ENCODE results near the gene PGPEP1.

DNA sequence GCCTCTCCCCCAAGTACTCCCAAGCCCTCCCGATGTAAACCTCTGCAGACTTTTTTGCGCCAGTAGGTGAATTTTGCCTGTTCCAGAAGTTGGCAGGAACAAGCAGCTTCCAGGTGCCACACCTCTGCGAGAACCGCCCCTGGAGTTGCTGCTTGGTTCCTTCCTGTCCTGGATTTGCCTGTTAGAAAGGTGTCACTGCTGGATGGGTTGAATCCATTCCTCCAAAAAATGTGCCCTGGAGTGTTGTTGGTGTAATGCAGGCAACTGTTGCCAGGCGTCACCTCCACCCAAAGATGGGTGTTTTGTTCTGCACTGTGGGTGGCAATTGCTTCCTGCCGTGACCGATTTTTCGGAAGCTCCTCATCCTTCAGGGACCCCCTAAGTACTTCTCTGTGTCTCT lies 5.7 kb downstream of the PGPEP1 start:
- TF ChIP-seq, protein P1, sequence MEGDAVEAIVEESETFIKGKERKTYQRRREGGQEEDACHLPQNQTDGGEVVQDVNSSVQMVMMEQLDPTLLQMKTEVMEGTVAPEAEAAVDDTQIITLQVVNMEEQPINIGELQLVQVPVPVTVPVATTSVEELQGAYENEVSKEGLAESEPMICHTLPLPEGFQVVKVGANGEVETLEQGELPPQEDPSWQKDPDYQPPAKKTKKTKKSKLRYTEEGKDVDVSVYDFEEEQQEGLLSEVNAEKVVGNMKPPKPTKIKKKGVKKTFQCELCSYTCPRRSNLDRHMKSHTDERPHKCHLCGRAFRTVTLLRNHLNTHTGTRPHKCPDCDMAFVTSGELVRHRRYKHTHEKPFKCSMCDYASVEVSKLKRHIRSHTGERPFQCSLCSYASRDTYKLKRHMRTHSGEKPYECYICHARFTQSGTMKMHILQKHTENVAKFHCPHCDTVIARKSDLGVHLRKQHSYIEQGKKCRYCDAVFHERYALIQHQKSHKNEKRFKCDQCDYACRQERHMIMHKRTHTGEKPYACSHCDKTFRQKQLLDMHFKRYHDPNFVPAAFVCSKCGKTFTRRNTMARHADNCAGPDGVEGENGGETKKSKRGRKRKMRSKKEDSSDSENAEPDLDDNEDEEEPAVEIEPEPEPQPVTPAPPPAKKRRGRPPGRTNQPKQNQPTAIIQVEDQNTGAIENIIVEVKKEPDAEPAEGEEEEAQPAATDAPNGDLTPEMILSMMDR (IDR thresholded peaks at IDR 0.05; ENCODE audit: insufficient read depth, low read length), result no peak
- no peak for TF ChIP-seq POLR2AphosphoS5 (IDR thresholded peaks at IDR 0.05; ENCODE audit: low read depth)
- TF ChIP-seq, protein P2, sequence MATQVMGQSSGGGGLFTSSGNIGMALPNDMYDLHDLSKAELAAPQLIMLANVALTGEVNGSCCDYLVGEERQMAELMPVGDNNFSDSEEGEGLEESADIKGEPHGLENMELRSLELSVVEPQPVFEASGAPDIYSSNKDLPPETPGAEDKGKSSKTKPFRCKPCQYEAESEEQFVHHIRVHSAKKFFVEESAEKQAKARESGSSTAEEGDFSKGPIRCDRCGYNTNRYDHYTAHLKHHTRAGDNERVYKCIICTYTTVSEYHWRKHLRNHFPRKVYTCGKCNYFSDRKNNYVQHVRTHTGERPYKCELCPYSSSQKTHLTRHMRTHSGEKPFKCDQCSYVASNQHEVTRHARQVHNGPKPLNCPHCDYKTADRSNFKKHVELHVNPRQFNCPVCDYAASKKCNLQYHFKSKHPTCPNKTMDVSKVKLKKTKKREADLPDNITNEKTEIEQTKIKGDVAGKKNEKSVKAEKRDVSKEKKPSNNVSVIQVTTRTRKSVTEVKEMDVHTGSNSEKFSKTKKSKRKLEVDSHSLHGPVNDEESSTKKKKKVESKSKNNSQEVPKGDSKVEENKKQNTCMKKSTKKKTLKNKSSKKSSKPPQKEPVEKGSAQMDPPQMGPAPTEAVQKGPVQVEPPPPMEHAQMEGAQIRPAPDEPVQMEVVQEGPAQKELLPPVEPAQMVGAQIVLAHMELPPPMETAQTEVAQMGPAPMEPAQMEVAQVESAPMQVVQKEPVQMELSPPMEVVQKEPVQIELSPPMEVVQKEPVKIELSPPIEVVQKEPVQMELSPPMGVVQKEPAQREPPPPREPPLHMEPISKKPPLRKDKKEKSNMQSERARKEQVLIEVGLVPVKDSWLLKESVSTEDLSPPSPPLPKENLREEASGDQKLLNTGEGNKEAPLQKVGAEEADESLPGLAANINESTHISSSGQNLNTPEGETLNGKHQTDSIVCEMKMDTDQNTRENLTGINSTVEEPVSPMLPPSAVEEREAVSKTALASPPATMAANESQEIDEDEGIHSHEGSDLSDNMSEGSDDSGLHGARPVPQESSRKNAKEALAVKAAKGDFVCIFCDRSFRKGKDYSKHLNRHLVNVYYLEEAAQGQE (IDR thresholded peaks at IDR 0.05; ENCODE audit: insufficient replicate concordance, low read depth), result no peak
- TF ChIP-seq SPI1 (IDR thresholded peaks at IDR 0.05; ENCODE audit: borderline replicate concordance, low read depth), result no peak
- TF ChIP-seq GABPA (IDR thresholded peaks at IDR 0.05; ENCODE audit: low read depth), result no peak
